Activated CD8-positive, alpha-beta memory T cell treated with anti-CD3 and anti-CD28 coated beads, Interleukin-2, amount 50 U/mL, for 4 hours (primary cell): ENCODE measurements around the gene ARRB2.
A peak's percentile ranks its signal among the peaks of the same experiment; 100 is the strongest.
"Not testable (repeated sequence)": the region's sequence is repeated elsewhere in the genome, so short reads cannot be mapped to it uniquely, and the experiment has no call there.

Experiments used
- DNase-seq: peaks from one replicate; pipeline ENCODE4 v3.0.0-alpha.2; 2020

Gene ARRB2

DNA sequence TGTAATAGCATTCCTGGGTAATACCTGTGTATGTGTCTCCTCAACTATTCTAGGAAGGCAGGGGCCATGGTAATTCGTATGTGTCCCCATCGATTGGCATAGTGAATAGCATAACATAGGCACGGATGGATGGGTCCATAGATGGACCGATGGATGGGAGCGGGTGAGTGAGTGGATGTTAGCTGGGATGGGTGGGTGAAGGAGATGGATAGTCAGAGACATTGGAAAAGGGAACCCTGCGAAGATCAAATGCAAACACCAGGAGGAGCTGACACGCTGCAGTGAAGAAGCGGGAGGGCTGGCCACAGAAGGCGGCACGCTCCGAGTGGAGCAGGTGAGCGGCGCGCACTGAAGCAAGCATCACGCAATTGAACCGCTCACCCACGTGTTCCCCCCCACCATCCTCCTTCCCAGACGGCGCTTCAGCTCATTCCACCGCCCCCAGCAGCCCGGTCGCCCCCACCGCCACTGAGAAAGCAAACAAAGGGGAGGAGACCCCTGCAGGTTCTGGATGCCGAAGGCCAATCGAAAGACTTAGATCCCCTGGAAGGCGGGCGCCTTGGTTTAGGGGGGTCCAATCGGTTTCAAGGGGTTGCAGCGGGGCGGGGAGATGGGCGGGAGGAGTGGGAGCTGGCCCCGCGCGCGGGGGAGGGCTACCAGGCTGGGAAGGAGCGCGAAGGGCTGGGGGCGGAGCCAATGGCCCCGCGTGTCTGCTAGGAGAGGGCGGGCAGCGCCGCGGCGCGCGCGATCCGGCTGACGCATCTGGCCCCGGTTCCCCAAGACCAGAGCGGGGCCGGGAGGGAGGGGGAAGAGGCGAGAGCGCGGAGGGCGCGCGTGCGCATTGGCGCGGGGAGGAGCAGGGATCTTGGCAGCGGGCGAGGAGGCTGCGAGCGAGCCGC is at the start of gene ARRB2:
TSS of gene ARRB2 (plus strand) at position 839 of the 899 bp plus-strand sequence. CDS start 90 bp downstream, outside the sequence.
- DNase-seq: peak; percentile 99

DNA sequence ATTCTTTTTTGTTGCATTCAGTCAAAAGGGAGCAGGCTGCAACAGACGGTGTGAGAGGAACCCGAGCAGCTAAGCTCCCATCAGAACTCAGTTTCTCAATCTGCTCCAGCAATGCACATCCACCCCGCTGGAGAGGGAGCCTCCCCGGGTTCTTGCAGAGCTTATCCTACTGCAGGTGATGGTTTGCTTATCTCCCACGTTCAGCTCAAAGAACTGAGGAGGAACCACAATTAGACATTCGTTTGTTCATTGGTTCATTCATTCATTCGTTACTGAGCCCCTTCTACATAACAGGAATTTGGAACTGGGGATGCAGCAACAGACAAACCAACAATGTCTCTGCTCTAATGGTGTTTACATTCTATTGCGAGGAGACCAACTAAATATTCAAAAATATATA is 46.7 kb upstream of the ARRB2 start:
- DNase-seq: no peak

DNA sequence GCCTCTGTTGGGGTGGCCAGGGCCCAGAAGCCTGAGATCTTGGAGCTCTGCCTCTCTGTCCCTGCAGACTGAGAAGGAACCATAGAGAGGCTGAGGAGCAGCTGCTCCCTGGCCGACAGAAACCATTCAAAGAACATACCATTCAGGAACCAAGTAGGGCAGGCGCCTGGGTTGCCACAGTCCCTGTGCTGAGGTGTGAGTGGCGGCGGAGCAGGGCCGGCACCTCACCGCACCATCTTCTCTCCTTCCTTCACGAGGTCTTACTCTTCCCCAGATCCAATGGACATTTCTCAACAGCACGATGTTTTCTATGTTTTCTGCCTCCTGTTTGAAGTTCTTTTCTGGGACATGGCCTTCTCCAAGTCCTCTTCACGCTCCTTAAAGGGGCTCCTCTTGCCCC is 46.2 kb upstream of the ARRB2 start:
- DNase-seq: no peak

DNA sequence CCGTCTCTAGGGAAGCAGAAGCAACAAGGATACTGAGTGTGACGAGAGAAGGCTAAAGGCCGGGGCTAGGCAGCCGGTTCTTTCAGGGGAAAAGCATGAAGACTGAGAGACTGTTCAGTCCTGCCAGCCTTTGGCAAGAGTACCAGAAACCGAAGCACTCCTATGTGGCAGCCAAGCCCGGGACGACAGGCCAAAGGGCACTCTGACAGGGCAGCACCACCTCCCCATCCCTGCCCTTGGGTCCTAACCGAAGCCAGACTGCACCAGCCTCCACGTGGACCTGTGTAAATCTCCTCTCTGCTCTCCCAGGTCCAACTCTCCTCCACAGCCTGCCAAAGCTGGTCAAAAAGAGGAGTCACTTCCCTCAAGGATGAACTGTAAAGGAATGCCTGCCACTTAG is 45.4 kb upstream of the ARRB2 start:
- no peak for DNase-seq

DNA sequence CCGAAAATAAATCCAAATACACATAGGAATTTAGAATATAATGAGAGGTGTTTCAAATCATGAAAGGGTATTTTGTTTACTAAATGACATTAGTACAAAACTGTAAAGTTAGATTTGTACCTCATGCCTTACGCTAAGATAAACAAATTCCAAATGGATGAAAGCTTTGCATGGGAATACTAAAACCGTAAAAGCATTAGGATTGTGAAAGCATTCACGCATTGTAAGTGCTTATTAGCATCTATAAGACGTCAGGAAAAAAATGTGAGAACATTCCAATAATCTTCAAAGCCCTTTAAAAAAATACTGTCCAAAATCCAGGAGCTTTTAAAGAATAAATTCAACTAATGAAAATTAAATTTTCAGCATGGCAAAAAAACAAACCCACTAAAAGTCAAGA is 44.1 kb upstream of the ARRB2 start:
- no peak for DNase-seq

DNA sequence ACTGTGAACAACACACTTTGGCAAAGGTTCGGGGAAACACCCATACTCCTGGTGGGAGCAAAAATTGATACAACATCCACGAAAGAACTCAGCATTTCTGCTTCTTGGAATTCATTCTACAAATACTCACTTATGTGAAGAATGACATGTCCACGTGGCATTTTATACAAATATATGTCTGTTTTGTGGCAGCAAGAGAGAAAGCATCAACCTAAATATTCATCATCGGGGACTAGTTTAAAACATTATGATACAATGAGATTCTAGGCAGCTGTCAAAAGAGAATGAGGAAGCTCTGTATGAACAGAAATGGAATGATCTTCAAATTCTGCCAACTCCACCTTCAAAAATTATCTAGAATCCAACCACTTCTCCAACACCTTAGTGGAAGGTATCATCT is 43.3 kb upstream of the ARRB2 start:
- DNase-seq: no peak

DNA sequence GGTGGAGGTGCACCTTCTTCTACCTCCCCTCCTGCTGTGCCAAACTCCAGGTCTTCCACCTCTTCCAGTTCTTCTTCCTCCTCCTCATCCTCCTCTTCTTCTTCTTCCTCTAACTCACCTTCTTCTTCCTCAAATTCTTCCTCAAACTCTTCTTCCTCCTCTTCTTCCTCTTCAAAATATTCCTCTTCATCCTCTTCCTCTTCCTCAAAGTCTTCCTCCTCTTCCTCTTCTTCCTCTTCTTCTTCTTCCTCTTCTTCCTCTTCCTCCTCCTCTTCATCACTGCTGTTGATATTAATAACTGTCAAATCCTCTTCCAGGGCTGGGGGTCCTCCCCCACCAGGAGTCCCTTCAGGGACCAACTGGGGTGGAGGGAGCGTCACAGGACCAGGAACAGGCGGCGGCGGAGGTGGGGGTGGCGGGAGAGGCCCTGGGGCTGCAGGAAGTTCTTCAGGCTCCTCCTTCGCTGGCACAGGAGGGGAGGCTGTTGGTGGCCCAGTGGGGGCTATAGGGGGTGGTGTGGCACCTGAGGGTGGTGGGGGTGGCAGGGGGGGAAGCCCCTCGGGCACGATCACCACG is 38.3 kb upstream of the ARRB2 start:
- DNase-seq: no peak

DNA sequence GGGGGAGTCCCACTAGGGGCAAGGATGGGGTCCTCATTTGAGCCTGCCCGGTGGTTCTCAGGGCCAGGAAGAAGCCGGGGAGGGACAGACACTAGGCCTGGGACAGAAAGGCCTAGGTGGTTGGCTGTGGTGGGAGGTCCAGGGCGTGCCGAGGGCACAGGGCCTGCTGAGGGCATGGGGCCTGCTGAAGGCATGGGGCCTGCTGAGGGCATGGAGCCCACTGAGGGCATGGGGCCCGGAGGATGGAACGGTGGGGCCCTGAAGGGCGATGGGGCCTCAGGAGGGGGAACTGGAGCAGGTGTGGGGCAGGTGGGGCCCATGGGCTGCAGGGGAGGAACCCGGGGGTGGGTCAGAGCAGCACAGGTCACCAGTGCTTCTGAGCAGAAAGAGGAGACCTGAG is 37.7 kb upstream of the ARRB2 start:
- no peak for DNase-seq

DNA sequence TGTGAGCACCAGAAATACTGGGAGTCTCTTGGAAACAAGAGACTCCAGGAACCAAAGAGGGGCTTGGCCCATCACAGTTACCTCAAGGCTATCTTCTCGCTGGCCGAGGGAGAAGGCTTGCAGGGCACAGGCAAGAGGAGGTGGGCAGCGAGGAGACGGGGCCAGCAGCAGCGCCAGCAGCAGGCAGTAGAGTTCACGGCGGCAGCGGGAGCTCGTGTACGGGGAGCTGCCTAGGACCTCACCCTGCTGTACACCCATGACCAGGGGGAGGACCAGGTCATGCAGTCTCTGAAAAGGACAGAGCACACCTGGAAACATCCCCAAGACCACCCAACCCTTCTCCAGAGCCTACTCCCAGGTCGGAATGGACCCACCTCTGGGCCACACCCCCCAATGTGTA is 37.3 kb upstream of the ARRB2 start:
- no peak for DNase-seq

DNA sequence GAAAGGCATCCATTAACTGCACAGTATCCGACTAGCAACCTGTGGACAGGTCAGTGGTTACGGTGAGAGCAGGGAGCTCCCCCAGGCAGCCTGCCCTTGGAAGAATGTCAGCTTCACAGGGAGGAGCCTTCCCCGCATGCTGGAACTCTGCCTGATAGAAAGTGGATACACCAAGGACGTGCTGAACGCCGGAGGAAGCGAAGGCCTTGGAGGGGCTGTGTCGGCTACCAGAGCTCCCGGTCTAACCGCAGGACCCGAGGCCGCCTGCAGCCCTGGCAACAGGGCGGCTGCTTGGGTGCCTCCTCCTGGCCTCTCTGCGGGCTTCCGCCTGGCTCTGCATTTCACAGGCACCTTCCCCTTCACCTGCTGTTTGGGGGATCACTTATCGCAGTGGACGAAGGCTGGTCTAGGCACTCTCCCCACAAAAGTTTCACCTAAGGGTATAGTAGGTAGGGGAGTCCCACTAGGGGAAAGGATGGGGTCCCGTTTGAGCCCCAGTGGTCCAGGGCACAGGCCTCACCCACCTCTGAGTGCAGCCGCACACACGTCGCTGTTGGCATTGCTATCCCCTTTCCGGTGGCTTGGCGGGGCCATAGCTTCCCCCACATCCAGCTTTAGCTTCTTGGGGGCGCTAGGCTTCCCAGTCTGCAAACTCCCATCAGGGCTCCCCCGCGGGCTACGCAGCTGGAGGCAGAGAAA is 36.3 kb upstream of the ARRB2 start:
- no peak for DNase-seq

DNA sequence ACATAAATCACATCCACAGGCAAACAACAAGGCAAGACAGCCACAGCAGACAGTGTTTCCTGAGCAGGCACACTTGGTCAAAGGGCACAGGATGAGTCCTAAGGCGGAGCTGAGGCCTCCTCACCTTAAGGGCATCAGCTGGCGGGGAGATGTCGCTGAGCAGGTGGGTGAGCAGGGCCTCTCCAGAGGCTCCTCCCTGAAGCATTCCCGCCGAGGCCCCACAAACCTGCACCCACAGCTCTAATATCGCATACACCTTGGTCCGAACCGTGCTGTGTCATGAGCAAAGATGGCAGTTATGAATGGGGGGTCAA is 35.8 kb upstream of the ARRB2 start:
- no peak for DNase-seq

DNA sequence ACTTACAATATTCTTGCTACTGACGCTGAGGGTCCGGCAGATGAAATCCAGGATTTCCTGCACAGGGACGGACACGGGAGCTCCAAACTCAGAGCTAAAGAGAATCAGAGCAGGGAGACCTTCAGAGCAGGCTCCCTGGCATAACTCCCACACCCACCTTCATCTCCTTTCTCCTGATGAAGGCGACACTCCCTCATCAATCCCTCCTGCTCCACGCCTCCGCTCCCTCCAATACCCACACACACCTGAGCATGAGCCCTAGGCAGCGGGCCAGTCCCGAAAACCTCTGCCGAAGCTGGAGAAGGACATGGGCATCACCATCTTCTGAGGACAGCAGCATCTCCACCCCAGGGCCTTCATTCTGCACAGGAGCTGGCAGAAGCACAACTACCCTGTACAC is 34.6 kb upstream of the ARRB2 start:
- DNase-seq: no peak

DNA sequence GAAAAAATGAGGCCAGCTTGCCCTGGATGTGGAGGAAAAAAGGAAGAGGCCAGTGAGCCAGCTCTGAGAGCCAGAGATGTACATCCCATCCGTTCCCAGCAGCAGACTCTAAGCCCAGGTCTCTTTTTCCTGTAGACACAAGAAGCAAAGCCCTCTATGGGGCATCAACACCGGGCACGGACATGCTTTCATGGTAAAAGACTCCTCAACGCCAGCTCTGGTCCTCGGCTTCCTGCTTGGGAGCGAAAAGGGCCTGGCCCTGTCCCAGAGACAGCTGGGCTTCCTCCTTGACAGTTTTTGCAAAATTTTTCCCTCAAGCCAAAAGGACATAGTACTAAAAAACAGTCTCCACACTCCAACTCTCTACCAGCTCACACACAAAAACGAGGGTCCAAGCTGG is 33.6 kb upstream of the ARRB2 start:
- DNase-seq: no peak

DNA sequence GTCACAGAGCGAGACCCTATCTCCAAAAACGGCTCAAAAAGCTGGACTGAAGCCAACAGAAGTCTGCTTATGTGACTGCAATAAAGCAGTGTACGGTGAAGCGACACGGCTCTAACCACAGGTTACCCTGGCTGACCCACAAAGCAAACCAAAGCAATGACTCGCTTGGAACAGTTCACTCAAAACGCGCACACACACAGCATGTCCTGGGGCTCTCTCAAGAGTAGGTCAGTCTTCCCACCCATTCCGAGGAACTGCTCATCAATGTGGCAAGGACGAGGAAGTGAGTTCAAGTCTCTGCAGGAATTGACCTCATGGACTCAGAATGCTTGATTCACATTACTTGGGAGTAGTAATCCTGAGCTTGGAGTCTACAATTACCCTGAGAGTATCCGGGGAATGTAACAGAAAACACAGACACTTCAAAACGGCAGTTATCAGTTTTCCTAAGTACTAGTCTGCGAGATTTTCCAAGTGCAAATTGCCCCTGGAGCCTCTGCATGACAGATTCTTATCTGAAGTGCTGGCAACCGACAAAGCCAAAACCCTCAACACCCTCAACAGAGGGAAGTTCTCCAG is 31.9 kb upstream of the ARRB2 start:
- no peak for DNase-seq

DNA sequence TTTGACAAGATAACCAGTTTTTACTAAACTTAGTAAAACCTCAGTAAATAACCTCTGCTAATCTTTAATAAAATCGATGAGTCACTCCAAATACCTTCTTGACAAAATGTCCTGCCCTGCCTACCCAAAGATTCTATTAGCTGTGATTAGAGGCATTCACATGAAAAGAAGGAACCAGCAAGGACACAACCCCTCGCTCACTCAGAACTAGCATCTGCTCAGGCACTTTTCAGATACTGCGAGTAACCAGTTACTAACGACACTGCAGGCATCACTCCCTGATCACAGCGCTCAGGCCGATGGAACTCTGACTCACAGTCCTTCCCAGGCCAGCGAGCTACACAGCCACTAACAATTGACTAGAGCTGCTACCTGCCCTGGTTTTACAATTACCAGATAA is 30.8 kb upstream of the ARRB2 start:
- no peak for DNase-seq

DNA sequence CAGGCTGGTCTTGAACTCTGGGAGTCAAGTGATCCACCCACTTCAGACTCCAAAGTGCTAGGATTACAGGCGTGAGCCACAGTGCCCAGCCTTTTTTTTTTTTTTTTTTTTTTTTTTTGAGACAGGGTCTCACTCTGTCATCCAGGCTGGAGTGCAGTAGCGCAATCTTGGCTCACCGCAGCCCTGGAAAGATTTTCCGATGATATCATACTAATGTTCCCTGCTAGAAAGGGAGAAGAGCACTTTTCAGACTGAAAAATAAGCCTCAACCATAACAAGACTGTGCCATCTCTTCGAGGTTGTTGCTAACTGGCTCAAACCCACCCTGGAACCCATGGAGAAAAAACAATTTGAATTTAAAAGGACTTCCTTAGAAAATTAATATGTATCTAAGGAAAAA is 26.7 kb upstream of the ARRB2 start:
- DNase-seq: not testable (repeated sequence)

DNA sequence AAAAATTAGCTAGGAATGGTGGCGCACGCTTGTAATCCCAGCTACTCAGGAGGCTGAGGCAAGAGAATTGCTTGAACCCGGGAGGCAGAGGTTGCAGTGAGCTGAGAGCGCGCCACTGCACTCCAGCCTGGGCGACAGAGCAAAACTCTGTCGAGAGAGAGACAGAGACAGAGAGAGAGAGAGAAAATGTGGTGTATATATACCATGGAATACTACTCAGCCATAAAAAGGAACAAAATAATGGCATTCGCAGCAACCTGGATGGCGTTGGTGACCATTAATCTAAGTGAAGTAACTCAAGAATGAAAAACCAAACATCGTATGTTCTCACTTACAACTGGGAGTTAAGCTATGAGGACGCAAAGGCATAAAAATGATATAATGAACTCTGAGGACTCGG is 20.6 kb upstream of the ARRB2 start:
- not testable (repeated sequence) for DNase-seq

DNA sequence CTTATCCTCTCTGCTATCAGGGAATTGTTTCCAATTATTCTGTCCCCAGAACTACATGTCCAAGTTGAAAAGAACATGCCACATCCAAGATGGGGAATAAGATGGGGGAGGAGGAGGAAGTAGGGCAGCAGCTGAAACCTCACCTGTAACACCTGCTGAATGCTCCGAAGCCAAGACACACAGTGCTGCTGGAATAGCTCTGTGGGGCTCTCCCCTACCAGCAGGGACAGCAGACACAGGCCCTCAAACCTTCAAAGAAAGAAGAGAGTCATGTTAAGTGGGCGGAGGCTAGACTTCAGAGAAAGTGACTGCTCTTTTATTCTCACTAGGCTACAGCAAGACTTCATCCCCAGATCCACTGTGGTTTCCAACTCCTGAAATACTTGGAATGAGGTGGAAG is 19.7 kb upstream of the ARRB2 start:
- no peak for DNase-seq

DNA sequence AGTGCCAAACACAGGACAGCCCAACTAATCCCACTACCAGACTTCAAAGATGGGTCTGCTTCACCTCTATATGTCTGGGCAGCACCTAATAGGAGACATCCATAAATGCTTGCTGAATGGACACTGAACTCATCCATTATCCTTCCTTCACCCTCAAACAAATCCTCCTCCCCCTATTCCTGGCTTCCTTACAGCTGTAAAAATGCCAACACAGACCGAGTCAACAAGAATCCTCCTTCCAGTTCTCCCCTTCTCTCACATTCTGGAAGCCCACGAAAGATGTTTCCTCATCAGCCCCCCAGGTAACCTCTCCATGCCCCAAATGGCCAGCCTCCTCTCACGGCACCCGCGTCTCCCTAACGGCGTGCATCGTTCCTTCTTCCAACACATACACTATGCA is 18.7 kb upstream of the ARRB2 start:
- no peak for DNase-seq

DNA sequence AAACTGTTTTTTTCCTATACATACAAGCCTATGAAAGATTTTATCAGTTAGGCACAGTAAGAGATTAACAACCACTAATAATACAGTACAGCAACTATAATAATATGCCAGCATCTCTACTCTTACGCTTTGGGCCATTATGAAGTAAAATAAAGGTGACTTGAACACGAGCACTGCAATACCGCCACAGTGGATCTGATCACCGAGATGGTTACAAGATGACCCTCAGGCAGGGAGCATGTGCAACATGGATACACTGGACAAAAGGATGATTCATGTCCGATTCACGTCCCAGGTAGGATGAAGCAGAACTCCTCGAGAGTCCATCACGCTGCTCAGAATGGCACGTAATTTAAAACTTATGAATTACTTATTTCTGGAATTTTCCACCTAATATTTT is 17.0 kb upstream of the ARRB2 start:
- no peak for DNase-seq

DNA sequence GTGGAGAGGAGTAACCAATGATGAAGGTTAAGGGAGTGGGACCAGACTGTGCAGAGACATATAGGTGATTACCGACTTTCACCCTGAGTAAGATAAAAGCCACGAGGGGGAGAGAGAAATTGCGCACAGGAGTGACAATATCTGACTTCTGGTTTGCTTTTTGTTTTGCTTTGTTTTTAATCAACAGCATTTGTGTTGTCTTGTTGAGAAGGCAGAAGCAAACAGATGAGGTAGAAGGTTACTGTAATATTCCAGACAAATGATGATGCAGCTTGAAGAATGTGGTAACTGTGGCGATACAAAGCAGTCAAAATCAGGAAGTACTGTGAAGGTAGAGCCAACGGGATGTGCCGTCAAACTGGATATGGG is 14.0 kb upstream of the ARRB2 start:
- no peak for DNase-seq

DNA sequence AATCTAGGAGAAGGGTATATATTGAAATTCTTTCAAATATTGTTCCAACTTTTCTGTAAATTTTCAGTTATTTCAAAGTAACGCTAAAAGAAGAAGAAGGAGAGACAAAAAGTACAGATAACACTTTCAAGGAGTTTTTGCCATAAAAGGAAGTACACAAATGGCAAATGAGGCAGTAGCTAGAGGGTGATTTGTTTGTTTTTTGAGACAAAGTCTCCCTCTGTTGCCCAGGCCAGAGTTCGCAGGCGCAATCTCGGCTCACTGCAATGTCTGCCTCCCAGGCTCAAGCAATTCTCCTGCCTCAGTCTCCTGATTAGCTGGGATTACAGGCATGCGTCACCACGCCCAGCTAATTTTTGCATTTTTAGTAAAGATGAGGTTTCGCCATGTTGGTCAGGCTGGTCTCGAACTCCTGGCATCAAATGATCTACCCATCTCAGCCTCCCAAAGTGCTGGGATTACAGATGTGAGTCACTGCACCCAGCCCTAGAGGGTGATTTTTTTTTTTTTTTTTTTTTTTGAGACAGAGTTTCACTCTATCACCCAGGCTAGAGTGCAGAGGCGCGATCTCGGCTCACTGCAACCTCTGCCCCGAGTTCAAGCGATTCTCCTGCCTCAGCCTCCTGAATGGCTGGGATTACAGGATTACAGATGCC is 10.9 kb upstream of the ARRB2 start:
- DNase-seq: not testable (repeated sequence)

DNA sequence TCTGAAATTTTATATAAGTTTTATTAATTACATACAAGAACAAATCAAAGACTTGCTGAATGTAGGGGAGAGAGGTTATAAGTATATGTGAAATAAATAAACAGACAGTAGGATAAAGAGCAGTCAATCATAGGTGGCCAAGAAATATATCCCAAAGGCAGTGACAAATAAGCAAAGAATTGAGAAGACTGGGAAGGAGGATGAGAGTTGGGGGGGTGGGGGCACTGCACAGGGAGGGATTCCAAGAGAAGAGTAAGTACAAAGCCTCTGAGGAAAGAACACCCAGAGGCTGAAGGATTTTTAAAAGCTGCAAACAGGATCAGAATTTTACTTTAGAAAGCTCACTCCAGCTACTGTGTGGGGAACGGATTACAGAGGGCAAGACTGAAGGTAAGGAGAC is 9.3 kb upstream of the ARRB2 start:
- DNase-seq: no peak

DNA sequence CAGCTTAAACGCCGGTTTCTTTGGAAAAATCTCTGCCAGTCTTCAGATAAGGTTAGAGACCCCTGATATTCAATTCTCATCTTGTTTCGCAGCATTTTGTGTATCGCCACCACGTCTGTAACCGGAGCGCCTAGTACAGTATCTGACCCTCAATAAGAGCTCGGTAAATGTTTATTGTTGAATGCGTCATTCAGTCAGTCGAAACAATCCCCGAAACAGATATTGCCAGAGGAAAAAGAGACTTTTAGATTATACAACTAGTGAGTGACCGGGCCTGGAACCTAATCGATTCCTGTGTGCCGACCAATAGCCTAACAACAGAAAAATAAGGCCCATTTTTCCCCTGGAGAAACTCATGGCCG is 7.1 kb upstream of the ARRB2 start:
- no peak for DNase-seq
